A549 (cell line): ENCODE data around the gene SRPX2. TPM values are rescaled to one million over a fixed set of nuclear protein-coding genes. Genes with fewer than 3 reads are reported as not detected.

Source experiments
- ATAC-seq, 2 experiments: fragments of 200-7000 bp in 1 of 2; fragments of >200 bp in 1 of 2; cut with Nextera tagmentation in 1 of 2; cut with Tn5 transposase in 1 of 2; 3 replicates each; pipeline versions ENCODE4 v1.8.0 to v1.9.1; 2018 to 2020; ENCODE audit warnings: mild to moderate bottlenecking in 1 of 2, moderate library complexity in 1 of 2
- CTCF ChIA-PET: fragments of 300-600 bp; sonication (Branson Sonifier 250); formaldehyde crosslinking; extraction: SDS; loops from one replicate; lab custom pipeline; 2021; ENCODE audit warnings: antibody characterized with exemption, inconsistent platforms; lab: Yijun Ruan, JAX
- POLR2A ChIA-PET: fragments of 350-600 bp; formaldehyde crosslinking; extraction: SDS; loops from one replicate; lab custom pipeline; 2021; ENCODE audit warnings: antibody characterized with exemption, inconsistent platforms; lab: Yijun Ruan, JAX
- DNase-seq, 2 experiments: peaks; one replicate each; pipeline versions ENCODE4 v3.0.0 to v3.0.0-alpha.2; 2011 to 2016; ENCODE audit warnings: low read depth in 1 of 2, low spot score in 1 of 2
- FAIRE-seq: peaks from 2 replicates; lab custom pipeline; 2011; peaks lifted over from hg19 to GRCh38; lab: Jason Lieb, UNC
- H3K27ac ChIP-seq, 2 experiments: fragments of >200 bp; sonication (Bioruptor Twin); formaldehyde crosslinking; 3 replicates each; pipeline ENCODE4 v1.5.1; 2016 to 2017
- H3K4me1 ChIP-seq: fragments of >200 bp; sonication (Bioruptor Twin); formaldehyde crosslinking; 3 replicates; pipeline ENCODE4 v1.6.1; 2016
- H3K4me2 ChIP-seq: fragments of >200 bp; sonication (Bioruptor Twin); formaldehyde crosslinking; 3 replicates; pipeline ENCODE4 v1.6.1; 2016
- H3K4me3 ChIP-seq: fragments of >200 bp; sonication (Bioruptor Twin); formaldehyde crosslinking; 3 replicates; pipeline ENCODE4 v1.5.1; 2016
- H3K9me3 ChIP-seq: fragments of >200 bp; sonication (Bioruptor Twin); formaldehyde crosslinking; 3 replicates; pipeline ENCODE4 v1.6.1; 2016
- BHLHE40 ChIP-seq: IDR thresholded peaks from 2 replicates; pipeline ENCODE4 v1.6.1; 2012; ENCODE audit warnings: low read depth, low read length, inconsistent platforms
- CBX2 ChIP-seq: fragments of 200-600 bp; sonication (generic); IDR thresholded peaks from 2 replicates; pipeline ENCODE4 v1.6.1; 2016; ENCODE audit warnings: low read depth, mild to moderate bottlenecking, borderline replicate concordance
- CHD2 ChIP-seq: fragments of 150-350 bp; IDR thresholded peaks from 2 replicates; pipeline ENCODE4 v1.6.1; 2014; ENCODE audit warnings: low read length; ENCODE audit not compliant: partially characterized antibody
- ESRRA ChIP-seq: fragments of 150-350 bp; IDR thresholded peaks from 2 replicates; pipeline ENCODE4 v1.6.1; 2014; ENCODE audit warnings: mild to moderate bottlenecking, low read length, borderline replicate concordance
- FOSL2 ChIP-seq, 2 experiments: fragments of 450-650 bp in 1 of 2; fragments of >200 bp in 1 of 2; sonication (Bioruptor Twin) in 1 of 2; formaldehyde crosslinking; IDR thresholded peaks; 2 replicates each; pipeline versions ENCODE4 v1.5.0 to v1.6.1; 2016 to 2020; ENCODE audit warnings: mild to moderate bottlenecking in 1 of 2, moderate library complexity in 1 of 2
- HDAC2 ChIP-seq: fragments of 200-600 bp; sonication (generic); IDR thresholded peaks from 2 replicates; pipeline ENCODE4 v1.6.1; 2016
- HOXB13 ChIP-seq: fragments of 250-450 bp; sonication (Bioruptor Pico); IDR thresholded peaks from 2 replicates; pipeline ENCODE4 v1.5.0; 2020; ENCODE audit warnings: low read depth, mild to moderate bottlenecking, moderate library complexity
- HOXB5 ChIP-seq: fragments of 250-450 bp; sonication (Bioruptor Pico); IDR thresholded peaks from 2 replicates; pipeline ENCODE4 v1.5.0; 2020; ENCODE audit warnings: mild to moderate bottlenecking, moderate library complexity
- JUN ChIP-seq, 2 experiments: fragments of >200 bp; sonication (Bioruptor Twin); formaldehyde crosslinking; IDR thresholded peaks; 2 replicates in 1 of 2; 3 replicates in 1 of 2; pipeline ENCODE4 v1.6.1; 2016 to 2017
- KDM5A ChIP-seq: fragments of 200-600 bp; sonication (generic); IDR thresholded peaks from 2 replicates; pipeline ENCODE4 v1.6.1; 2016; ENCODE audit warnings: antibody characterized with exemption, mild to moderate bottlenecking
- MAZ ChIP-seq: fragments of 150-350 bp; IDR thresholded peaks from 2 replicates; pipeline ENCODE4 v1.6.1; 2014; ENCODE audit warnings: antibody characterized with exemption, low read depth, low read length, borderline replicate concordance
- NR3C1 ChIP-seq: fragments of >200 bp; sonication (Bioruptor Twin); formaldehyde crosslinking; IDR thresholded peaks from 3 replicates; pipeline ENCODE4 v1.6.1; 2017
- POLR2A ChIP-seq: IDR thresholded peaks from 2 replicates; pipeline ENCODE4 v1.6.1; 2012; ENCODE audit warnings: mild to moderate bottlenecking, low read length
- SMC3 ChIP-seq: fragments of >200 bp; sonication (Bioruptor Twin); formaldehyde crosslinking; IDR thresholded peaks from 3 replicates; pipeline ENCODE4 v1.6.1; 2018; ENCODE audit warnings: inconsistent platforms
- ZC3H11A ChIP-seq: fragments of 450-650 bp; IDR thresholded peaks from 2 replicates; pipeline ENCODE4 v1.6.1; 2014; ENCODE audit warnings: antibody characterized with exemption, mild to moderate bottlenecking
- ZFP36 ChIP-seq: fragments of 450-650 bp; IDR thresholded peaks from 2 replicates; pipeline ENCODE4 v1.6.1; 2014; ENCODE audit warnings: borderline replicate concordance; ENCODE audit not compliant: partially characterized antibody
- ZSCAN20 ChIP-seq: fragments of 250-450 bp; sonication (Bioruptor Pico); IDR thresholded peaks from 2 replicates; pipeline ENCODE4 v1.8.0; 2022; ENCODE audit warnings: mild to moderate bottlenecking, moderate library complexity
- WGBS: methylation state at CpG from one replicate; pipeline ENCODE4 v1.1.6; 2017; ENCODE audit errors: missing lambda C conversion rate; 5-methylcytosine and 5-hydroxymethylcytosine counted together
- polyA plus RNA-seq, 4 experiments: library from polyadenylated mRNA; depleted of rRNA in 3 of 4; stranded (reverse); fragments of >200 nt; fragmentation: RNase III in 1 of 4; extraction: RNeasy Plus Mini Kit Qiagen cat#74134 plus additional on column Dnase treatment in 1 of 4; gene quantifications; 2 replicates in 3 of 4; 3 replicates in 1 of 4; pipeline ENCODE4 v1.2.3, GENCODE V29; 2011 to 2017
- TF ChIP-seq, protein P1 (sequence below): fragments of >200 bp; sonication (Bioruptor Twin); formaldehyde crosslinking; IDR thresholded peaks from 3 replicates; pipeline ENCODE4 v1.5.1; 2016
- TF ChIP-seq, protein P2 (sequence below): fragments of 200-600 bp; sonication (generic); IDR thresholded peaks from 2 replicates; pipeline ENCODE4 v1.6.1; 2016; ENCODE audit warnings: antibody characterized with exemption, mild to moderate bottlenecking, moderate library complexity
- TF ChIP-seq, protein P3 (sequence below): IDR thresholded peaks from 2 replicates; pipeline ENCODE4 v1.6.1; 2012

The SRPX2 gene
- polyA plus RNA-seq, 2 of the 4 experiments (the other 2 are of a cell fraction): 2.3 to 6.7 TPM

DNA sequence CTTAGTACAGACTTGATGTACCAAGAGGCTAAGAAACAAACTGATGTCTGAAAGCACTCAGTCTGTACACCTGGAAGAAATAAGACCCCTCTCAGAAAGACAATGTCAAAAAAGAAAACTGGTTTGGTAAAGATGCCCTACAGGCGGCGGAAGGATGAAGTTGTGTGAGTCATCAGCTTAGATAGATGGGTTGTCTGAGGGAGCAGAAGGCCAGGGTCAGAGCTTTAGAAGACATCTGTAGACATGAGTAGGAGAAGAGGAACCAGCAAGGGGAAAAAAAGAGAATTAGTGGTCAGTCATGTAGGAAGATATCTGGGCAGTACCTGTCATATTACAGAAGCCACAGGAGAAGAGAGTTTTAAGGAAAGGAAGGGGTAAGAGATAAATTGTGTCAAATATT is 8.3 kb downstream of the SRPX2 start:
- no peak overlapping the region for H3K27ac ChIP-seq
- DNase-seq (no peak), ATAC-seq (no peak), FAIRE-seq (no peak)
- ChIA-PET POLR2A (no interaction called here), CTCF (interaction anchor here (1.7 to 5.2 kb wide), 5 partner anchors 10 to 116 kb away, joined by 5 to 36 read pairs (median 5); partner anchors contain the start of gene TSPAN6)
- no peak for TF ChIP-seq CHD2
- no peak for TF ChIP-seq FOSL2 (IDR thresholded peaks at IDR 0.05)
- TF ChIP-seq FOSL2 (CRISPR knock-in tag; IDR thresholded peaks at IDR 0.05): no peak
- no peak for TF ChIP-seq MAZ
- no peak for TF ChIP-seq BHLHE40
- H3K4me1 ChIP-seq: peaks cover 31% of the 10 kb centered on the region
- H3K4me3 ChIP-seq: no peak overlapping the region
- WGBS: 100% methylated on average over 2 of the region's 2 CpGs
- H3K4me2 ChIP-seq: no peak overlapping the region
- no peaks in the 10 kb centered on the region for H3K9me3 ChIP-seq

DNA sequence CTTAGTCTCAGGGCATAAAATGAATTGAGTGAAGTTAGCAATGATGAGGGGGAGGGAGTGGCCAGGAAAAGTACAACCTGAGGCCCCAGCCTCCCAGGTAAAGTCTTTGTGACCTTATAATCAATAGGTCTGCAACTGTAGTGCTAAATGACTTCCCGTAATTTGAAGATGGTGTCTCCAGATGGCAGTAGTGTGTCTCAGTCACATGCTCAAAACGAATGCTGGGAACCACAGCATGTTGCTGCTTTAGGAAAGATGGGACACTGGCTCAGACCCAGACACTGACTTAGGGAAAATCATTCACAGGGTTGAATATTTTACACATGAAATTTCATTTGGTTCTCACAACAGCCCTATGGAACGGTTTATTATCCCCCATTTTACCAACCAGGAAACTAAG is 10.3 kb downstream of the SRPX2 start:
- no peak overlapping the region for H3K4me3 ChIP-seq
- H3K4me1 ChIP-seq: peaks cover 11% of the 10 kb centered on the region
- ATAC-seq: peak; percentile 63 to 85; a peak in 5 of 6 replicates
- no peak overlapping the region for H3K4me2 ChIP-seq
- ChIA-PET CTCF (interaction anchor here (0.7 to 5.2 kb wide), 7 partner anchors 10 to 701 kb away, joined by 3 to 36 read pairs (median 7); partner anchors contain the start of gene SRPX2), POLR2A (no interaction called here)
- 0 out of 6 replicates have a peak overlapping the region, but pooled peaks of 1 of the 2 experiments have one; percentile 26 for H3K27ac ChIP-seq
- H3K9me3 ChIP-seq: no peaks in the 10 kb centered on the region
- FAIRE-seq: peak; percentile 32
- no peak for TF ChIP-seq CBX2
- no peak for TF ChIP-seq HOXB13 (CRISPR knock-in tag)
- no peak for TF ChIP-seq JUN (IDR thresholded peaks at IDR 0.05)
- TF ChIP-seq, protein P1, sequence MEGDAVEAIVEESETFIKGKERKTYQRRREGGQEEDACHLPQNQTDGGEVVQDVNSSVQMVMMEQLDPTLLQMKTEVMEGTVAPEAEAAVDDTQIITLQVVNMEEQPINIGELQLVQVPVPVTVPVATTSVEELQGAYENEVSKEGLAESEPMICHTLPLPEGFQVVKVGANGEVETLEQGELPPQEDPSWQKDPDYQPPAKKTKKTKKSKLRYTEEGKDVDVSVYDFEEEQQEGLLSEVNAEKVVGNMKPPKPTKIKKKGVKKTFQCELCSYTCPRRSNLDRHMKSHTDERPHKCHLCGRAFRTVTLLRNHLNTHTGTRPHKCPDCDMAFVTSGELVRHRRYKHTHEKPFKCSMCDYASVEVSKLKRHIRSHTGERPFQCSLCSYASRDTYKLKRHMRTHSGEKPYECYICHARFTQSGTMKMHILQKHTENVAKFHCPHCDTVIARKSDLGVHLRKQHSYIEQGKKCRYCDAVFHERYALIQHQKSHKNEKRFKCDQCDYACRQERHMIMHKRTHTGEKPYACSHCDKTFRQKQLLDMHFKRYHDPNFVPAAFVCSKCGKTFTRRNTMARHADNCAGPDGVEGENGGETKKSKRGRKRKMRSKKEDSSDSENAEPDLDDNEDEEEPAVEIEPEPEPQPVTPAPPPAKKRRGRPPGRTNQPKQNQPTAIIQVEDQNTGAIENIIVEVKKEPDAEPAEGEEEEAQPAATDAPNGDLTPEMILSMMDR: peak; percentile 38; the same call in 2 of the 3 replicates
- no peak for TF ChIP-seq NR3C1
- no peak for TF ChIP-seq KDM5A
- TF ChIP-seq ZSCAN20 (CRISPR knock-in tag): no peak
- TF ChIP-seq, protein P2, sequence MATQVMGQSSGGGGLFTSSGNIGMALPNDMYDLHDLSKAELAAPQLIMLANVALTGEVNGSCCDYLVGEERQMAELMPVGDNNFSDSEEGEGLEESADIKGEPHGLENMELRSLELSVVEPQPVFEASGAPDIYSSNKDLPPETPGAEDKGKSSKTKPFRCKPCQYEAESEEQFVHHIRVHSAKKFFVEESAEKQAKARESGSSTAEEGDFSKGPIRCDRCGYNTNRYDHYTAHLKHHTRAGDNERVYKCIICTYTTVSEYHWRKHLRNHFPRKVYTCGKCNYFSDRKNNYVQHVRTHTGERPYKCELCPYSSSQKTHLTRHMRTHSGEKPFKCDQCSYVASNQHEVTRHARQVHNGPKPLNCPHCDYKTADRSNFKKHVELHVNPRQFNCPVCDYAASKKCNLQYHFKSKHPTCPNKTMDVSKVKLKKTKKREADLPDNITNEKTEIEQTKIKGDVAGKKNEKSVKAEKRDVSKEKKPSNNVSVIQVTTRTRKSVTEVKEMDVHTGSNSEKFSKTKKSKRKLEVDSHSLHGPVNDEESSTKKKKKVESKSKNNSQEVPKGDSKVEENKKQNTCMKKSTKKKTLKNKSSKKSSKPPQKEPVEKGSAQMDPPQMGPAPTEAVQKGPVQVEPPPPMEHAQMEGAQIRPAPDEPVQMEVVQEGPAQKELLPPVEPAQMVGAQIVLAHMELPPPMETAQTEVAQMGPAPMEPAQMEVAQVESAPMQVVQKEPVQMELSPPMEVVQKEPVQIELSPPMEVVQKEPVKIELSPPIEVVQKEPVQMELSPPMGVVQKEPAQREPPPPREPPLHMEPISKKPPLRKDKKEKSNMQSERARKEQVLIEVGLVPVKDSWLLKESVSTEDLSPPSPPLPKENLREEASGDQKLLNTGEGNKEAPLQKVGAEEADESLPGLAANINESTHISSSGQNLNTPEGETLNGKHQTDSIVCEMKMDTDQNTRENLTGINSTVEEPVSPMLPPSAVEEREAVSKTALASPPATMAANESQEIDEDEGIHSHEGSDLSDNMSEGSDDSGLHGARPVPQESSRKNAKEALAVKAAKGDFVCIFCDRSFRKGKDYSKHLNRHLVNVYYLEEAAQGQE: no peak
- TF ChIP-seq HOXB5: no peak
- no peak for TF ChIP-seq ZC3H11A
- TF ChIP-seq SMC3: 0 out of 3 replicates have a peak, but pooled peaks have one; percentile 9
- no peak for TF ChIP-seq ESRRA
- no peak for TF ChIP-seq POLR2A
- no peak for TF ChIP-seq FOSL2 (IDR thresholded peaks at IDR 0.05)
- no peak for TF ChIP-seq FOSL2 (CRISPR knock-in tag; IDR thresholded peaks at IDR 0.05)
- TF ChIP-seq ZFP36: no peak
- TF ChIP-seq, protein P3, sequence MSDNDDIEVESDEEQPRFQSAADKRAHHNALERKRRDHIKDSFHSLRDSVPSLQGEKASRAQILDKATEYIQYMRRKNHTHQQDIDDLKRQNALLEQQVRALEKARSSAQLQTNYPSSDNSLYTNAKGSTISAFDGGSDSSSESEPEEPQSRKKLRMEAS: peak; percentile 56; the same call in 1 of the 2 replicates
- TF ChIP-seq HDAC2: no peak
- DNase-seq: peak; percentile 18 to 47
- WGBS: 18% methylated on average over 3 of the region's 3 CpGs
